Testis (tissue), 2 donors: ENCODE measurements around the gene DRC7.

Source experiments
- POLR2A ChIP-seq: fragments of 450-650 bp; IDR thresholded peaks from one replicate; pipeline ENCODE4 v1.6.1; 2017; ENCODE audit warnings: antibody characterized with exemption, mild to moderate bottlenecking, moderate library complexity
- TF ChIP-seq, protein P1 (sequence below), 3 experiments: fragments of 450-650 bp in 2 of 3; fragments of 200-600 bp in 1 of 3; sonication (generic) in 1 of 3; IDR thresholded peaks; one replicate each; pipeline ENCODE4 v1.5.1; 2016 to 2019; ENCODE audit warnings: antibody characterized with exemption in 3 of 3, mild to moderate bottlenecking in 2 of 3, moderate library complexity in 1 of 3

DNA sequence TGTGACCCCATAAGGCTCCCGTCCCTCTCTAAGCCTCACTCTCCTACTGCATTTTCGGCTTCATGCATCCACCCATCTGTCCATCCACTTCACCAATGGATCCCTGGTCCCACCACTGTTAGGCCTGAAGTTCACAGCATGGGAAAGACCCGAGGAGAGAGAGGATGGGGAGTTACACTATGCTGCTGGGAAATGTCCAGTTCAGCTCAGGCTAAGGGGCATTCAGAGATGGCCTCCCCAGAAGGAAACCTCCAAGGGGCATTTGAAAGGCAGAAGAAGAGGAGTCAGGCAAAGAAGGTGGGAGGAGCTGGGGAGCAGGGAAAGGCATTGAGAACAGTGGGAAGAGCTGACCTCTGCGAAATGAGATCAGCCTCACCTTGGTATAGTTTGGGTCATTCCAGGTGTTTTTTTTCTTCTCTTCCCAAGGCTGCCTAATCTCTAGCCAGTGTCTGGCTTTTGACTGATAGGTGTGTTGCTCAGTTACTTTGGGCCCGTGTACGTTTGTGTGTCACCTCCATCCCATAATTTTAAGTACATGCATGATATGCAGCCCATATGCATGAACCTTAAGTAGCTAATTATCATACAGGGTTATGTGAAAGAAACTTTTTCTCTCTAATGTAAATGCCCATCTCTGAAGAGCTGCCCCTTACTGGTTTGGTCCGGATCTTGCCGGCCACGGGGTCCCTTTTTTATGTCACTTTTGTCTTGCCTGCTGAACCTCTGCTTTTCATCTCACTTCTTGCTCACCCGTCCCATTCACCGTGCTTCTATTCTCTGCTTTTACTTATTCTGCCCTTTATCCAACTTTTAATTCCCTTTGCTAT lies 11.6 kb upstream of the DRC7 start:
- TF ChIP-seq, protein P1, sequence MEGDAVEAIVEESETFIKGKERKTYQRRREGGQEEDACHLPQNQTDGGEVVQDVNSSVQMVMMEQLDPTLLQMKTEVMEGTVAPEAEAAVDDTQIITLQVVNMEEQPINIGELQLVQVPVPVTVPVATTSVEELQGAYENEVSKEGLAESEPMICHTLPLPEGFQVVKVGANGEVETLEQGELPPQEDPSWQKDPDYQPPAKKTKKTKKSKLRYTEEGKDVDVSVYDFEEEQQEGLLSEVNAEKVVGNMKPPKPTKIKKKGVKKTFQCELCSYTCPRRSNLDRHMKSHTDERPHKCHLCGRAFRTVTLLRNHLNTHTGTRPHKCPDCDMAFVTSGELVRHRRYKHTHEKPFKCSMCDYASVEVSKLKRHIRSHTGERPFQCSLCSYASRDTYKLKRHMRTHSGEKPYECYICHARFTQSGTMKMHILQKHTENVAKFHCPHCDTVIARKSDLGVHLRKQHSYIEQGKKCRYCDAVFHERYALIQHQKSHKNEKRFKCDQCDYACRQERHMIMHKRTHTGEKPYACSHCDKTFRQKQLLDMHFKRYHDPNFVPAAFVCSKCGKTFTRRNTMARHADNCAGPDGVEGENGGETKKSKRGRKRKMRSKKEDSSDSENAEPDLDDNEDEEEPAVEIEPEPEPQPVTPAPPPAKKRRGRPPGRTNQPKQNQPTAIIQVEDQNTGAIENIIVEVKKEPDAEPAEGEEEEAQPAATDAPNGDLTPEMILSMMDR (IDR thresholded peaks at IDR 0.05): no peak
- no peak for TF ChIP-seq POLR2A
